B cell (primary cell): ENCODE data around the gene NFATC2.

Source experiments
- CTCF ChIP-seq: fragments of 200-600 bp; IDR thresholded peaks from one replicate; pipeline ENCODE4 v1.8.0; 2022; ENCODE audit warnings: antibody characterized with exemption, mild to moderate bottlenecking
- EZH2 ChIP-seq: IDR thresholded peaks from 2 replicates; pipeline ENCODE4 v1.6.1; 2012; ENCODE audit warnings: borderline replicate concordance, low read depth, mild to moderate bottlenecking, moderate library complexity, low read length; ENCODE audit not compliant: insufficient read depth, poor library complexity, severe bottlenecking

GRCh38 chr20:51460569-51461265 lies 81.8 kb downstream of the NFATC2 start:
- TF ChIP-seq CTCF (no peak), EZH2 (no peak)
